ENCODE results near the gene UCHL3. TPM values are rescaled to one million over a fixed set of nuclear protein-coding genes. Genes with fewer than 3 reads are reported as not detected.

UCHL3 gene
- total RNA-seq, 1 experiment from 2014 or later, result 50.8 TPM

DNA sequence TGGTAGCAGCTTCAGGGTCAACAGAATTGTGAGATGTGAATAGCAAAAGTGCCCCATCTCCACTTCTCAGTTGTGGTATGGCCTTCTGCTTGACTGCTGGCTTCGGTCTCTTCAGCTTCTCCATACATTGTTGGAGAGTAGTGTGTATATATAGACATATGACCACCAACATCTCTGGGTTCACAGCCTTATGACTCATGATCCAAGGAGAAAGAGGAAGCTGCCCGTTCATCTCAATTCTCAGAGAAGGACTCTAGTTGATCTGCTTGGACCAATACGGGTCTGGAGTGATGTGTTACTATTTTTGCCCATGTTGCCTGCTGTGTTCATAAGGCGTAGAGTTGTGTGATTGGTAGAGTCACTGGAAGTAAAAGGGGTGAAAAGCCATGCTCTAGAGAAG lies 8.3 kb upstream of the UCHL3 start:
- no peak overlapping the region for H3K4ac ChIP-seq (ENCODE audit: low read depth, low read length)
- no CpG with 5 or more reads among the region's 4 CpGs for WGBS (ENCODE audit: extremely low coverage, insufficient read length, low lambda C conversion rate)
- Mint-ChIP-seq H3K4me3 (no peak overlapping the region), H3K27me3 (ENCODE audit: low read depth) (no peaks in the 10 kb centered on the region), H3K9me3 (peaks cover 5 to 9% of the 10 kb centered on the region in 2 experiments), H3K36me3 (ENCODE audit: insufficient read depth in 1 of 3, low read depth in 3 of 3) (peaks cover 0 to 9% (median 0%) of the 10 kb centered on the region in 3 experiments; a peak in 4 of 7 replicates), H3K4me1 (peaks cover 11 to 15% of the 10 kb centered on the region in 2 experiments), H3K27ac (no peak overlapping the region)
- TF ChIP-seq, protein P1, sequence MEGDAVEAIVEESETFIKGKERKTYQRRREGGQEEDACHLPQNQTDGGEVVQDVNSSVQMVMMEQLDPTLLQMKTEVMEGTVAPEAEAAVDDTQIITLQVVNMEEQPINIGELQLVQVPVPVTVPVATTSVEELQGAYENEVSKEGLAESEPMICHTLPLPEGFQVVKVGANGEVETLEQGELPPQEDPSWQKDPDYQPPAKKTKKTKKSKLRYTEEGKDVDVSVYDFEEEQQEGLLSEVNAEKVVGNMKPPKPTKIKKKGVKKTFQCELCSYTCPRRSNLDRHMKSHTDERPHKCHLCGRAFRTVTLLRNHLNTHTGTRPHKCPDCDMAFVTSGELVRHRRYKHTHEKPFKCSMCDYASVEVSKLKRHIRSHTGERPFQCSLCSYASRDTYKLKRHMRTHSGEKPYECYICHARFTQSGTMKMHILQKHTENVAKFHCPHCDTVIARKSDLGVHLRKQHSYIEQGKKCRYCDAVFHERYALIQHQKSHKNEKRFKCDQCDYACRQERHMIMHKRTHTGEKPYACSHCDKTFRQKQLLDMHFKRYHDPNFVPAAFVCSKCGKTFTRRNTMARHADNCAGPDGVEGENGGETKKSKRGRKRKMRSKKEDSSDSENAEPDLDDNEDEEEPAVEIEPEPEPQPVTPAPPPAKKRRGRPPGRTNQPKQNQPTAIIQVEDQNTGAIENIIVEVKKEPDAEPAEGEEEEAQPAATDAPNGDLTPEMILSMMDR (conservative IDR thresholded peaks at IDR 0.05), result no peak
- no peak overlapping the region for H3K9ac ChIP-seq (ENCODE audit: extremely low read depth, insufficient read length, low read length)
- H4K5ac ChIP-seq (ENCODE audit: insufficient read length, low read depth, low read length), result no peak overlapping the region
- no peaks in the 10 kb centered on the region for H3K9me3 ChIP-seq (ENCODE audit: control insufficient read depth, low read depth, low read length)
- no peak overlapping the region for H2BK15ac ChIP-seq (ENCODE audit: low read depth, low read length)
- no peak overlapping the region for H3K4me2 ChIP-seq (ENCODE audit: insufficient read depth, insufficient read length, low read length)
- H3K79me2 ChIP-seq (ENCODE audit: insufficient read depth, low read length), result peaks cover 1% of the 10 kb centered on the region; the same call in 1 of the 2 replicates
- no peak overlapping the region for H2AFZ ChIP-seq (ENCODE audit: low read length)
- no peak overlapping the region for H2BK120ac ChIP-seq (ENCODE audit: low read depth, low read length, poor library complexity, severe bottlenecking)
- no peak overlapping the region for H2AK5ac ChIP-seq (ENCODE audit: insufficient read length, low read length)
- no peak overlapping the region for H3K56ac ChIP-seq (ENCODE audit: insufficient read length, low read depth, low read length)
- H3K79me1 ChIP-seq (ENCODE audit: insufficient read depth, low read depth, low read length, poor library complexity, severe bottlenecking), result no peaks in the 10 kb centered on the region
- H4K91ac ChIP-seq (ENCODE audit: insufficient read length, low read depth, low read length), result no peak overlapping the region
- no peak overlapping the region for H3K27ac ChIP-seq (ENCODE audit: insufficient read length, low read depth, low read length)
- no peak overlapping the region for H2BK20ac ChIP-seq (ENCODE audit: low read depth, low read length, poor library complexity, severe bottlenecking)
- no peak overlapping the region for H2BK5ac ChIP-seq (ENCODE audit: insufficient read length, low read length)
- no peaks in the 10 kb centered on the region for H3K27me3 ChIP-seq (ENCODE audit: insufficient read depth, low read length)
- no peak overlapping the region for H3T11ph ChIP-seq (ENCODE audit: low read length)
- no peak overlapping the region for H3K23ac ChIP-seq (ENCODE audit: insufficient read length, low read depth, low read length)
- H4K20me1 ChIP-seq (ENCODE audit: control insufficient read depth, insufficient read depth, insufficient read length), result no peaks in the 10 kb centered on the region
- H3K23me2 ChIP-seq (ENCODE audit: insufficient read length, low read depth, low read length, poor library complexity, severe bottlenecking), result peaks cover 2% of the 10 kb centered on the region
- no peak overlapping the region for H3K18ac ChIP-seq (ENCODE audit: insufficient read length, low read depth, low read length)
- no peaks in the 10 kb centered on the region; the same call in 1 of the 2 replicates for H3K4me1 ChIP-seq (ENCODE audit: insufficient read depth, low read length)
- no peak overlapping the region for H3K14ac ChIP-seq (ENCODE audit: insufficient read depth, low read length)
- H4K8ac ChIP-seq (replicated peaks; ENCODE audit: insufficient read length, low read depth, low read length), result no peak overlapping the region
- H2BK12ac ChIP-seq (ENCODE audit: insufficient read length, low read depth, low read length), result no peak overlapping the region
- no peak for DNase-seq

Data from H9 (cell line).